Naive thymus-derived CD4-positive, alpha-beta T cell (primary cell): Measurements from ENCODE around the gene DUOXA1. TPM values are rescaled to one million over a fixed set of nuclear protein-coding genes. Genes with fewer than 3 reads are reported as not detected.

Experiments
- ATAC-seq: fragments of 150-1000 bp; cut with Tn5 transposase; 2 replicates; pipeline ENCODE4 v1.10.0; 2021; ENCODE audit warnings: mild to moderate bottlenecking, moderate library complexity
- CTCF ChIA-PET: fragments of 350-600 bp; sonication (Branson Sonifier 250); formaldehyde crosslinking; loops from one replicate; lab custom pipeline; 2021; ENCODE audit warnings: antibody characterized with exemption; lab: Charles Lee
- POLR2A ChIA-PET: fragments of 350-600 bp; sonication (Branson Sonifier 250); formaldehyde crosslinking; loops from one replicate; lab custom pipeline; 2021; ENCODE audit warnings: antibody characterized with exemption, inconsistent platforms; lab: Charles Lee
- DNase-seq, 9 donors: peaks; one replicate each; pipeline versions ENCODE4 v3.0.0 to v3.0.0-alpha.2; 2020 to 2022; ENCODE audit warnings: mixed read lengths in 1 of 9
- H3K27ac ChIP-seq: one replicate; pipeline ENCODE4 v1.7.0; 2013; ENCODE audit warnings: mild to moderate bottlenecking, low read depth, low read length, moderate library complexity
- H3K27me3 ChIP-seq, 2 donors: one replicate each; pipeline ENCODE4 v1.7.0; 2013; ENCODE audit warnings: low read length in 2 of 2, mild to moderate bottlenecking in 2 of 2, moderate library complexity in 2 of 2; ENCODE audit not compliant: control insufficient read depth in 2 of 2, insufficient read depth in 2 of 2
- H3K36me3 ChIP-seq, 3 experiments: 1 replicate in 2 of 3; 2 replicates in 1 of 3; pipeline ENCODE4 v1.7.0; 2013; ENCODE audit warnings: low read length in 3 of 3, mild to moderate bottlenecking in 3 of 3, moderate library complexity in 1 of 3; ENCODE audit not compliant: insufficient read depth in 3 of 3, control insufficient read depth in 2 of 3
- H3K4me1 ChIP-seq, 2 donors: one replicate each; pipeline ENCODE4 v1.7.0; 2013; ENCODE audit warnings: low read length in 2 of 2, mild to moderate bottlenecking in 2 of 2, moderate library complexity in 1 of 2; ENCODE audit not compliant: control insufficient read depth in 2 of 2, insufficient read depth in 2 of 2
- H3K4me3 ChIP-seq: 2 replicates; pipeline ENCODE4 v1.7.0; 2013; ENCODE audit warnings: mild to moderate bottlenecking, low read length
- H3K9me3 ChIP-seq, 3 experiments: 1 replicate in 2 of 3; 2 replicates in 1 of 3; pipeline ENCODE4 v1.7.0; 2013; ENCODE audit warnings: low read length in 3 of 3; ENCODE audit not compliant: control insufficient read depth in 2 of 3
- H3K27ac Mint-ChIP-seq, 9 donors: one replicate each; pipeline ENCODE4 v1.8.0; 2020 to 2022; ENCODE audit warnings: mixed read lengths in 9 of 9, mild to moderate bottlenecking in 8 of 9, moderate library complexity in 5 of 9, inconsistent platforms in 2 of 9
- H3K27me3 Mint-ChIP-seq, 5 donors: one replicate each; pipeline ENCODE4 v1.8.0; 2021 to 2022; ENCODE audit warnings: mixed read lengths in 5 of 5, mild to moderate bottlenecking in 1 of 5
- H3K36me3 Mint-ChIP-seq, 5 donors: one replicate each; pipeline ENCODE4 v1.8.0; 2020 to 2022; ENCODE audit warnings: mixed read lengths in 5 of 5, mild to moderate bottlenecking in 3 of 5, inconsistent platforms in 1 of 5
- H3K4me1 Mint-ChIP-seq, 7 donors: one replicate each; pipeline ENCODE4 v1.8.0; 2020 to 2022; ENCODE audit warnings: mixed read lengths in 7 of 7, mild to moderate bottlenecking in 3 of 7, inconsistent platforms in 1 of 7
- H3K4me3 Mint-ChIP-seq, 10 donors: one replicate each; pipeline ENCODE4 v1.8.0; 2020 to 2022; ENCODE audit warnings: mild to moderate bottlenecking in 10 of 10, mixed read lengths in 10 of 10, moderate library complexity in 6 of 10, inconsistent platforms in 2 of 10
- H3K9me3 Mint-ChIP-seq, 11 donors: one replicate each; pipeline ENCODE4 v1.8.0; 2020 to 2022; ENCODE audit warnings: mixed read lengths in 11 of 11, mild to moderate bottlenecking in 4 of 11, inconsistent platforms in 1 of 11, moderate library complexity in 1 of 11
- intact Hi-C, 2 donors: fragments of 100-400 bp; cut with micrococcal nuclease; formaldehyde crosslinking; loops; one replicate each; pipeline ENCODE4 v1.15.1; 2023
- polyA plus RNA-seq, 2 donors: library from polyadenylated mRNA; unstranded; fragments of 300-500 nt; fragmentation: Illumina TruSeq; gene quantifications; one replicate each; pipeline ENCODE4 v1.2.3, GENCODE V29; 2021
- total RNA-seq, 6 experiments: library from RNA in 5 of 6; stranded (reverse) in 5 of 6; gene quantifications; 1 replicate in 5 of 6; 2 replicates in 1 of 6; pipeline ENCODE4 v1.2.3 and lab custom pipeline; 2021 to 2026

DUOXA1 gene
- total and polyA plus RNA-seq, 7 experiments from 2014 or later, result 0.22 to 0.51 (median 0.49) TPM; not detected in 4

- Mint-ChIP-seq H3K4me3 (peak overlapping the region; percentile 69 to 91 (median 82)), H3K9me3 (no peaks in the 10 kb centered on the region), H3K27ac (peak overlapping the region in 3 of 9 donors; percentile 20 to 47 (median 40)), H3K36me3 (peaks cover 0 to 3% (median 0%) of the 10 kb centered on the region in 5 donors), H3K27me3 (peaks cover 48 to 82% (median 66%) of the 10 kb centered on the region in 5 donors), H3K4me1 (peaks cover 21 to 48% (median 34%) of the 10 kb centered on the region in 7 donors)
- no peak for DNase-seq
- no peaks in the 10 kb centered on the region for H3K36me3 ChIP-seq
- ChIA-PET POLR2A (interaction anchor here (0.5 to 1.0 kb wide), 3 partner anchors 15 to 301 kb away, joined by 3 to 4 read pairs (median 4); no protein-coding TSS in a partner anchor), CTCF (interaction anchor here (0.5 to 1.9 kb wide), 15 partner anchors 9 to 528 kb away, joined by 3 to 12 read pairs (median 3); partner anchors contain the start of genes DUOX1, DUOXA1 and SORD)
- H3K4me3 ChIP-seq, result peak overlapping the region; percentile 34
- H3K27me3 ChIP-seq, result peaks cover 4 to 33% of the 10 kb centered on the region in 2 donors
- H3K27ac ChIP-seq, result no peak overlapping the region
- intact Hi-C loops, result loop anchor here (1.0 to 5.0 kb wide), 9 partner anchors 50 to 581 kb away; partner anchors contain the start of genes EIF3J (in 1 of the 2) and SORD (in 1 of the 2)
- no peaks in the 10 kb centered on the region for H3K9me3 ChIP-seq
- peaks cover 0 to 42% of the 10 kb centered on the region in 2 donors for H3K4me1 ChIP-seq
- ATAC-seq, result peak; percentile 12
Observed at GRCh38 chr15:45117308-45118130, 12.2 kb downstream of the DUOXA1 start.

GRCh38 chr15:45116482-45117307 lies 13.0 kb downstream of the DUOXA1 start:
- intact Hi-C loops, result loop anchor here (5.0 kb wide), 3 partner anchors 94 to 539 kb away; partner anchors contain the start of gene SORD (in 1 of the 2)
- CTCF ChIA-PET, result interaction anchor here (0.6 kb wide), 1 partner anchor 1106 kb away, joined by 4 read pairs; no protein-coding TSS in a partner anchor

GRCh38 chr15:45116006-45116481 lies 13.6 kb downstream of the DUOXA1 start:
- Histone ChIP-seq H3K4me3 (no peak overlapping the region), H3K36me3 (no peaks in the 10 kb centered on the region), H3K9me3 (no peaks in the 10 kb centered on the region), H3K4me1 (peaks cover 0 to 49% of the 10 kb centered on the region in 2 donors), H3K27ac (no peak overlapping the region), H3K27me3 (peaks cover 4 to 38% of the 10 kb centered on the region in 2 donors)
- Mint-ChIP-seq H3K9me3 (no peaks in the 10 kb centered on the region), H3K27me3 (peaks cover 51 to 82% (median 69%) of the 10 kb centered on the region in 5 donors), H3K27ac (peak overlapping the region in 1 of 9 donors; percentile 51), H3K4me3 (peak overlapping the region in 9 of 10 donors; percentile 45 to 83 (median 74)), H3K36me3 (peaks cover 0 to 3% (median 0%) of the 10 kb centered on the region in 5 donors), H3K4me1 (peaks cover 29 to 56% (median 42%) of the 10 kb centered on the region in 7 donors)
- CTCF ChIA-PET, result interaction anchor here (0.5 to 0.6 kb wide), 2 partner anchors 531 to 1106 kb away, joined by 4 to 6 read pairs; no protein-coding TSS in a partner anchor
- intact Hi-C loops, result loop anchor here (5.0 kb wide), 3 partner anchors 94 to 539 kb away; partner anchors contain the start of gene SORD (in 1 of the 2)
- DNase-seq, result no peak
- POLR2A ChIA-PET, result interaction anchor here (0.7 kb wide), 1 partner anchor 533 kb away, joined by 3 read pairs; no protein-coding TSS in a partner anchor
- ATAC-seq, result no peak

More at GRCh38 chr15:45116482-45117307, 13.0 kb downstream of the DUOXA1 start:
- Histone ChIP-seq H3K27ac (no peak overlapping the region), H3K4me3 (no peak overlapping the region), H3K36me3 (no peaks in the 10 kb centered on the region), H3K4me1 (peaks cover 0 to 49% of the 10 kb centered on the region in 2 donors), H3K27me3 (peaks cover 4 to 38% of the 10 kb centered on the region in 2 donors), H3K9me3 (no peaks in the 10 kb centered on the region)
- POLR2A ChIA-PET, result interaction anchor here (0.7 kb wide), 1 partner anchor 534 kb away, joined by 3 read pairs; no protein-coding TSS in a partner anchor
- H3K27ac Mint-ChIP-seq, result peak overlapping the region in 1 of 9 donors; percentile 51
- H3K9me3 Mint-ChIP-seq, result no peaks in the 10 kb centered on the region
- peak overlapping the region; percentile 3 to 91 (median 80) for H3K4me3 Mint-ChIP-seq
- ATAC-seq (no peak), DNase-seq (no peak)
- peaks cover 29 to 56% (median 42%) of the 10 kb centered on the region in 7 donors for H3K4me1 Mint-ChIP-seq
- peaks cover 52 to 85% (median 70%) of the 10 kb centered on the region in 5 donors for H3K27me3 Mint-ChIP-seq
- peaks cover 0 to 3% (median 0%) of the 10 kb centered on the region in 5 donors for H3K36me3 Mint-ChIP-seq

GRCh38 chr15:45115312-45115820 lies 14.3 kb downstream of the DUOXA1 start:
- ChIA-PET CTCF (no interaction called here), POLR2A (interaction anchor here (1.1 kb wide), 1 partner anchor 52 kb away, joined by 3 read pairs; no protein-coding TSS in a partner anchor)
- no peak for DNase-seq
- no peaks in the 10 kb centered on the region for H3K9me3 ChIP-seq
- peaks cover 4 to 38% of the 10 kb centered on the region in 2 donors for H3K27me3 ChIP-seq
- peaks cover 55 to 80% (median 72%) of the 10 kb centered on the region in 5 donors for H3K27me3 Mint-ChIP-seq
- peaks cover 0 to 3% (median 0%) of the 10 kb centered on the region in 5 donors for H3K36me3 Mint-ChIP-seq
- peaks cover 0 to 49% of the 10 kb centered on the region in 2 donors for H3K4me1 ChIP-seq
- no peak for ATAC-seq
- H3K4me1 Mint-ChIP-seq, result peaks cover 29 to 59% (median 42%) of the 10 kb centered on the region in 7 donors
- H3K9me3 Mint-ChIP-seq, result no peaks in the 10 kb centered on the region
- intact Hi-C loops, result loop anchor here (5.0 kb wide), 3 partner anchors 93 to 538 kb away; partner anchors contain the start of gene SORD (in 1 of the 2)
- H3K4me3 ChIP-seq, result no peak overlapping the region
- no peak overlapping the region for H3K27ac Mint-ChIP-seq
- H3K27ac ChIP-seq, result no peak overlapping the region
- peak overlapping the region in 2 of 10 donors; percentile 6 to 83 for H3K4me3 Mint-ChIP-seq
- no peaks in the 10 kb centered on the region for H3K36me3 ChIP-seq

GRCh38 chr15:45114751-45115085 lies 15.0 kb downstream of the DUOXA1 start:
- H3K27ac Mint-ChIP-seq, result no peak overlapping the region
- H3K27me3 Mint-ChIP-seq, result peaks cover 61 to 82% (median 74%) of the 10 kb centered on the region in 5 donors
- Histone ChIP-seq H3K4me1 (peaks cover 0 to 49% of the 10 kb centered on the region in 2 donors), H3K4me3 (no peak overlapping the region), H3K9me3 (no peaks in the 10 kb centered on the region), H3K36me3 (no peaks in the 10 kb centered on the region), H3K27ac (no peak overlapping the region), H3K27me3 (peaks cover 4 to 38% of the 10 kb centered on the region in 2 donors)
- intact Hi-C loops, result loop anchor here (5.0 kb wide), 3 partner anchors 92 to 537 kb away; partner anchors contain the start of gene SORD (in 1 of the 2)
- POLR2A ChIA-PET, result interaction anchor here (1.1 kb wide), 1 partner anchor 53 kb away, joined by 3 read pairs; no protein-coding TSS in a partner anchor
- ATAC-seq, result no peak
- no peak for DNase-seq
- H3K4me3 Mint-ChIP-seq, result peak overlapping the region in 7 of 10 donors; percentile 44 to 79 (median 61)
- peaks cover 0 to 3% (median 0%) of the 10 kb centered on the region in 5 donors for H3K36me3 Mint-ChIP-seq
- CTCF ChIA-PET, result no interaction called here
- H3K4me1 Mint-ChIP-seq, result peaks cover 29 to 60% (median 42%) of the 10 kb centered on the region in 7 donors
- H3K9me3 Mint-ChIP-seq, result no peaks in the 10 kb centered on the region
